C4-2B (cell line): ENCODE data around the gene DHRS2.

ENCODE experiments used
- ZFX ChIP-seq: fragments of 450-650 bp; IDR thresholded peaks from 2 replicates; pipeline ENCODE4 v1.6.1; 2017
- TF ChIP-seq, protein P1 (sequence below): fragments of 450-650 bp; conservative IDR thresholded peaks from 2 replicates; pipeline ENCODE4 v1.5.1; 2017; ENCODE audit warnings: mild to moderate bottlenecking

GRCh38 chr14:23639048-23639890 is 3.1 kb downstream of the DHRS2 start:
- TF ChIP-seq, protein P1, sequence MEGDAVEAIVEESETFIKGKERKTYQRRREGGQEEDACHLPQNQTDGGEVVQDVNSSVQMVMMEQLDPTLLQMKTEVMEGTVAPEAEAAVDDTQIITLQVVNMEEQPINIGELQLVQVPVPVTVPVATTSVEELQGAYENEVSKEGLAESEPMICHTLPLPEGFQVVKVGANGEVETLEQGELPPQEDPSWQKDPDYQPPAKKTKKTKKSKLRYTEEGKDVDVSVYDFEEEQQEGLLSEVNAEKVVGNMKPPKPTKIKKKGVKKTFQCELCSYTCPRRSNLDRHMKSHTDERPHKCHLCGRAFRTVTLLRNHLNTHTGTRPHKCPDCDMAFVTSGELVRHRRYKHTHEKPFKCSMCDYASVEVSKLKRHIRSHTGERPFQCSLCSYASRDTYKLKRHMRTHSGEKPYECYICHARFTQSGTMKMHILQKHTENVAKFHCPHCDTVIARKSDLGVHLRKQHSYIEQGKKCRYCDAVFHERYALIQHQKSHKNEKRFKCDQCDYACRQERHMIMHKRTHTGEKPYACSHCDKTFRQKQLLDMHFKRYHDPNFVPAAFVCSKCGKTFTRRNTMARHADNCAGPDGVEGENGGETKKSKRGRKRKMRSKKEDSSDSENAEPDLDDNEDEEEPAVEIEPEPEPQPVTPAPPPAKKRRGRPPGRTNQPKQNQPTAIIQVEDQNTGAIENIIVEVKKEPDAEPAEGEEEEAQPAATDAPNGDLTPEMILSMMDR, result no peak
- TF ChIP-seq ZFX, result no peak
